GM23338 (cell line): Measurements from ENCODE around the gene NGB. TPM values are rescaled to one million over a fixed set of nuclear protein-coding genes. Genes with fewer than 3 reads are reported as not detected.

ENCODE experiments used
- ATAC-seq: fragments of 200-7000 bp; cut with Tn5 transposase; 3 replicates; pipeline ENCODE4 v1.9.1; 2020
- DNase-seq: peaks from one replicate; pipeline ENCODE4 v3.0.0-alpha.2; 2015; ENCODE audit warnings: low spot score
- H2AFZ ChIP-seq: fragments of 200-600 bp; sonication (generic); 2 replicates; pipeline ENCODE4 v1.8.0; 2016; ENCODE audit warnings: antibody characterized with exemption, mild to moderate bottlenecking, moderate library complexity
- H3F3A ChIP-seq: fragments of 200-600 bp; sonication (generic); replicated peaks from 2 replicates; pipeline ENCODE4 v1.8.0; 2017; ENCODE audit warnings: antibody characterized with exemption, mixed run types, low read depth
- H3K27ac ChIP-seq: fragments of 200-600 bp; sonication (generic); 2 replicates; pipeline ENCODE4 v1.6.1; 2016; ENCODE audit warnings: low read depth
- H3K27me3 ChIP-seq: fragments of 200-600 bp; sonication (generic); 2 replicates; pipeline ENCODE4 v1.8.0; 2016; ENCODE audit warnings: mild to moderate bottlenecking, mixed run types, moderate library complexity; ENCODE audit not compliant: insufficient read depth
- H3K36me3 ChIP-seq: fragments of 200-600 bp; sonication (generic); 2 replicates; pipeline ENCODE4 v1.8.0; 2016; ENCODE audit warnings: mild to moderate bottlenecking; ENCODE audit not compliant: insufficient read depth
- H3K4me1 ChIP-seq: fragments of 200-600 bp; sonication (generic); 2 replicates; pipeline ENCODE4 v1.8.0; 2016; ENCODE audit warnings: mild to moderate bottlenecking, moderate library complexity; ENCODE audit not compliant: insufficient read depth
- H3K4me2 ChIP-seq: fragments of 200-600 bp; sonication (generic); 2 replicates; pipeline ENCODE4 v1.7.1; 2017; ENCODE audit warnings: mixed run types
- H3K4me3 ChIP-seq: fragments of 200-600 bp; sonication (generic); 2 replicates; pipeline ENCODE4 v1.6.1; 2016; ENCODE audit warnings: mixed run types
- H3K79me2 ChIP-seq: fragments of 200-600 bp; sonication (generic); replicated peaks from 2 replicates; pipeline ENCODE4 v1.8.0; 2017; ENCODE audit warnings: mild to moderate bottlenecking; ENCODE audit not compliant: insufficient read depth
- H3K9me2 ChIP-seq: fragments of 200-600 bp; sonication (generic); 2 replicates; pipeline ENCODE4 v1.8.0; 2017; ENCODE audit not compliant: insufficient read depth
- H4K20me1 ChIP-seq: fragments of 200-600 bp; sonication (generic); replicated peaks from 2 replicates; pipeline ENCODE4 v1.8.0; 2017; ENCODE audit warnings: mild to moderate bottlenecking; ENCODE audit not compliant: insufficient read depth
- H3K27ac Mint-ChIP-seq: 2 replicates; pipeline ENCODE4 v1.8.0; 2020; ENCODE audit warnings: inconsistent platforms, mild to moderate bottlenecking, moderate library complexity, mixed read lengths
- H3K27me3 Mint-ChIP-seq: 3 replicates; pipeline ENCODE4 v1.8.0; 2022; ENCODE audit warnings: low read depth, mild to moderate bottlenecking, moderate library complexity, mixed read lengths, inconsistent platforms; ENCODE audit not compliant: insufficient read depth, poor library complexity
- H3K36me3 Mint-ChIP-seq: 3 replicates; pipeline ENCODE4 v1.8.0; 2021; ENCODE audit warnings: low read depth, mild to moderate bottlenecking, inconsistent platforms, moderate library complexity, mixed read lengths
- H3K4me1 Mint-ChIP-seq: 3 replicates; pipeline ENCODE4 v1.8.0; 2020; ENCODE audit warnings: mild to moderate bottlenecking, inconsistent platforms, mixed read lengths
- H3K4me3 Mint-ChIP-seq: 3 replicates; pipeline ENCODE4 v1.8.0; 2021; ENCODE audit warnings: moderate library complexity, mild to moderate bottlenecking, inconsistent platforms, mixed read lengths
- H3K9me3 Mint-ChIP-seq: 3 replicates; pipeline ENCODE4 v1.8.0; 2020; ENCODE audit warnings: moderate library complexity, mild to moderate bottlenecking, inconsistent platforms, mixed read lengths
- CTCF ChIP-seq, 2 experiments: fragments of 200-600 bp in 1 of 2; sonication (generic) in 1 of 2; conservative IDR thresholded peaks; 2 replicates each; pipeline versions ENCODE4 v1.5.1 to v1.6.1; 2016 to 2017; ENCODE audit warnings: antibody characterized with exemption in 2 of 2, low read depth in 2 of 2, mild to moderate bottlenecking in 2 of 2, moderate library complexity in 1 of 2
- EZH2 ChIP-seq: fragments of 200-600 bp; sonication (generic); IDR thresholded peaks from one replicate; pipeline ENCODE4 v1.8.0; 2017; ENCODE audit warnings: antibody characterized with exemption, mild to moderate bottlenecking, low read depth; ENCODE audit not compliant: unreplicated experiment
- JUNB ChIP-seq: IDR thresholded peaks from one replicate; pipeline ENCODE4 v1.6.1; 2016; ENCODE audit warnings: antibody characterized with exemption; ENCODE audit not compliant: unreplicated experiment
- POLR2AphosphoS5 ChIP-seq: IDR thresholded peaks from 2 replicates; pipeline ENCODE4 v1.6.1; 2016; ENCODE audit warnings: antibody characterized with exemption, low read depth
- ZNF331 ChIP-seq: fragments of 250-450 bp; sonication (Bioruptor Pico); IDR thresholded peaks from 2 replicates; pipeline ENCODE4 v1.5.0; 2020; ENCODE audit warnings: low read depth, mild to moderate bottlenecking, moderate library complexity
- polyA plus RNA-seq: library from polyadenylated mRNA; unstranded; fragments of >200 nt; fragmentation: Nextera tagmentation; extraction: Ambion mirVana; gene quantifications from 2 replicates; pipeline ENCODE4 v1.2.1, GENCODE V29; 2016
- total RNA-seq: library from RNA; depleted of rRNA; stranded (reverse); fragments of >200 nt; shearing (Covaris generic); gene quantifications from 2 replicates; pipeline ENCODE4 v1.2.3, GENCODE V29; 2014
- TF ChIP-seq, protein P1 (sequence below): IDR thresholded peaks from 2 replicates; pipeline ENCODE4 v1.6.1; 2016; ENCODE audit warnings: antibody characterized with exemption

NGB gene
- total and polyA plus RNA-seq, 2 experiments from 2014 or later: 0.21 to 1.0 TPM

GRCh38 chr14:77290705-77291104 is 19.7 kb upstream of the NGB start:
- Histone ChIP-seq H3K27ac (no peak overlapping the region), H3K9me2 (no peaks in the 10 kb centered on the region), H2AFZ (no peak overlapping the region), H3K36me3 (peaks cover 10% of the 10 kb centered on the region), H3K4me3 (no peak overlapping the region), H3F3A (no peaks in the 10 kb centered on the region), H4K20me1 (no peaks in the 10 kb centered on the region), H3K4me1 (no peaks in the 10 kb centered on the region), H3K4me2 (no peak overlapping the region), H3K79me2 (no peaks in the 10 kb centered on the region), H3K27me3 (no peaks in the 10 kb centered on the region)
- Mint-ChIP-seq H3K9me3 (no peaks in the 10 kb centered on the region), H3K36me3 (peaks cover 11% of the 10 kb centered on the region), H3K27ac (no peak overlapping the region), H3K27me3 (no peaks in the 10 kb centered on the region), H3K4me3 (no peak overlapping the region), H3K4me1 (peaks cover 9% of the 10 kb centered on the region)
- TF ChIP-seq EZH2: no peak
- peak; percentile 17 to 46; a peak in 3 of 4 replicates for TF ChIP-seq CTCF (conservative IDR thresholded peaks at IDR 0.05; ENCODE audit: low read depth in 2 of 2)
- DNase-seq: peak; percentile 53
- peak; percentile 83 for ATAC-seq

DNA sequence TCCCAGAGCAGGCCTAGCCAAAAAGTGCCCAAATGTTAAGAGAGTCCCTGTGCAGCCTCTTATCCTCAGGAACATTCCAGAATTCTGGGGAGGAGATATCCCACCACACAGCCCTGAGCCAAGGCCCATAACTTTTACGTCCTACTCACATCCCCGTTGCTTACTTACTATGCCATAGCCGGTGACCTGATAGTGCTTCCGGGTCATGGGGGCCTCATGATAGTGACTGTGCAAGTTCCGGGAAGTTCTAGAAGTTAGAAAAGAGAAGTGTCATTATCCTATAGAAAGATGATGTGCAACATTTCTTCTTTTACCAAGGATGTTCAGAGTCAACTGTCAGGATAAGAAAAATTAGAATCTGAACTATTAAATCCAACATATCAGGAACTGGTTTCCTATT is 15.6 kb upstream of the NGB start:
- H3K79me2 ChIP-seq: no peaks in the 10 kb centered on the region
- Mint-ChIP-seq H3K27me3 (no peaks in the 10 kb centered on the region), H3K27ac (no peak overlapping the region), H3K4me1 (no peaks in the 10 kb centered on the region), H3K9me3 (no peaks in the 10 kb centered on the region), H3K36me3 (peaks cover 30% of the 10 kb centered on the region), H3K4me3 (no peak overlapping the region)
- no peaks in the 10 kb centered on the region for H3K4me1 ChIP-seq
- no peaks in the 10 kb centered on the region for H3F3A ChIP-seq
- H3K4me3 ChIP-seq: no peak overlapping the region
- TF ChIP-seq ZNF331 (CRISPR knock-in tag) (no peak), CTCF (conservative IDR thresholded peaks at IDR 0.05; ENCODE audit: low read depth in 2 of 2) (no peak), POLR2AphosphoS5 (no peak), JUNB (no peak)
- TF ChIP-seq, protein P1, sequence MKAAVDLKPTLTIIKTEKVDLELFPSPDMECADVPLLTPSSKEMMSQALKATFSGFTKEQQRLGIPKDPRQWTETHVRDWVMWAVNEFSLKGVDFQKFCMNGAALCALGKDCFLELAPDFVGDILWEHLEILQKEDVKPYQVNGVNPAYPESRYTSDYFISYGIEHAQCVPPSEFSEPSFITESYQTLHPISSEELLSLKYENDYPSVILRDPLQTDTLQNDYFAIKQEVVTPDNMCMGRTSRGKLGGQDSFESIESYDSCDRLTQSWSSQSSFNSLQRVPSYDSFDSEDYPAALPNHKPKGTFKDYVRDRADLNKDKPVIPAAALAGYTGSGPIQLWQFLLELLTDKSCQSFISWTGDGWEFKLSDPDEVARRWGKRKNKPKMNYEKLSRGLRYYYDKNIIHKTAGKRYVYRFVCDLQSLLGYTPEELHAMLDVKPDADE: no peak
- no peaks in the 10 kb centered on the region; the same call in 1 of the 2 replicates for H4K20me1 ChIP-seq
- H2AFZ ChIP-seq: no peak overlapping the region
- H3K9me2 ChIP-seq: no peaks in the 10 kb centered on the region
- ATAC-seq (no peak), DNase-seq (no peak)
- H3K27ac ChIP-seq: no peak overlapping the region
- H3K4me2 ChIP-seq: no peak overlapping the region
- H3K36me3 ChIP-seq: peaks cover 17% of the 10 kb centered on the region
- no peaks in the 10 kb centered on the region for H3K27me3 ChIP-seq
